ENCODE measurements around the gene MARCHF10. TPM values are rescaled to one million over a fixed set of nuclear protein-coding genes. Genes with fewer than 3 reads are reported as not detected.
A peak's percentile ranks its signal among the peaks of the same experiment; 100 is the strongest.

Gene MARCHF10
- total RNA-seq, 4 donors from 2014 or later = under 0.01 to 0.41 (median 0.18) TPM; not detected in 1

DNA sequence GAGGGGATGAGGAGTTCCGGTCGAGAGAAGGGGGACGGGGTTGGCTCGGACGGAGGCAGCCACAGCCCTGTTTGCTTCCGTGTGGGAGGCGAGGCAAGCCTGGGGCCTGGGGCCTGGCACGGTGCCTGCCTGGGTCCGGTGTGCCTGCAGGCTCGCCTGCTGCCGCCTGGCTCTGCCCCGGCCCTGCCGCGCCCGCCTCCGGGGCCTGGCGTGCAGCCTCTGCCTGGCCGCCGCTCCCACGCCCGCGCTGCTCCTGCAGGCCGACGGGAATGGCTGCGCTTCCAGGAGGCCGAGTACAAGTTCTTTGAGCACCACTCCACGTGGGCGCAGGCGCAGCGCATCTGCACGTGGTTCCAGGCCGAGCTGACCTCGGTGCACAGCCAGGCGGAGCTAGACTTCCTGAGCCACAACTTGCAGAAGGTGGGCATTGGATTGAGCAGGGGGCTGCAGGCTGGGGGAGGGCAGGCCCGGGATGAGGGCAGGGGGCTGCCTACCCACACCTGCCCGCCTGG lies 127.5 kb downstream of the MARCHF10 start:
- Histone ChIP-seq H3K9me3 (no peaks in the 10 kb centered on the region), H3K36me3 (no peaks in the 10 kb centered on the region), H3K4me3 (no peak overlapping the region), H3K4me1 (no peaks in the 10 kb centered on the region), H3K27ac (peak overlapping the region in 1 of 2 donors; percentile 43), H3K27me3 (no peaks in the 10 kb centered on the region)
- DNase-seq = peak; percentile 71 to 73
- intact Hi-C loops (cut with DNase I; ENCODE audit: low total_unique reads) = no loop called here
- TF ChIP-seq POLR2A (IDR thresholded peaks at IDR 0.05) = peak in 1 of 2 donors; percentile 24
- TF ChIP-seq, protein P1, sequence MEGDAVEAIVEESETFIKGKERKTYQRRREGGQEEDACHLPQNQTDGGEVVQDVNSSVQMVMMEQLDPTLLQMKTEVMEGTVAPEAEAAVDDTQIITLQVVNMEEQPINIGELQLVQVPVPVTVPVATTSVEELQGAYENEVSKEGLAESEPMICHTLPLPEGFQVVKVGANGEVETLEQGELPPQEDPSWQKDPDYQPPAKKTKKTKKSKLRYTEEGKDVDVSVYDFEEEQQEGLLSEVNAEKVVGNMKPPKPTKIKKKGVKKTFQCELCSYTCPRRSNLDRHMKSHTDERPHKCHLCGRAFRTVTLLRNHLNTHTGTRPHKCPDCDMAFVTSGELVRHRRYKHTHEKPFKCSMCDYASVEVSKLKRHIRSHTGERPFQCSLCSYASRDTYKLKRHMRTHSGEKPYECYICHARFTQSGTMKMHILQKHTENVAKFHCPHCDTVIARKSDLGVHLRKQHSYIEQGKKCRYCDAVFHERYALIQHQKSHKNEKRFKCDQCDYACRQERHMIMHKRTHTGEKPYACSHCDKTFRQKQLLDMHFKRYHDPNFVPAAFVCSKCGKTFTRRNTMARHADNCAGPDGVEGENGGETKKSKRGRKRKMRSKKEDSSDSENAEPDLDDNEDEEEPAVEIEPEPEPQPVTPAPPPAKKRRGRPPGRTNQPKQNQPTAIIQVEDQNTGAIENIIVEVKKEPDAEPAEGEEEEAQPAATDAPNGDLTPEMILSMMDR (IDR thresholded peaks at IDR 0.05) = peak in 2 of 4 experiments; percentile 46 to 50

DNA sequence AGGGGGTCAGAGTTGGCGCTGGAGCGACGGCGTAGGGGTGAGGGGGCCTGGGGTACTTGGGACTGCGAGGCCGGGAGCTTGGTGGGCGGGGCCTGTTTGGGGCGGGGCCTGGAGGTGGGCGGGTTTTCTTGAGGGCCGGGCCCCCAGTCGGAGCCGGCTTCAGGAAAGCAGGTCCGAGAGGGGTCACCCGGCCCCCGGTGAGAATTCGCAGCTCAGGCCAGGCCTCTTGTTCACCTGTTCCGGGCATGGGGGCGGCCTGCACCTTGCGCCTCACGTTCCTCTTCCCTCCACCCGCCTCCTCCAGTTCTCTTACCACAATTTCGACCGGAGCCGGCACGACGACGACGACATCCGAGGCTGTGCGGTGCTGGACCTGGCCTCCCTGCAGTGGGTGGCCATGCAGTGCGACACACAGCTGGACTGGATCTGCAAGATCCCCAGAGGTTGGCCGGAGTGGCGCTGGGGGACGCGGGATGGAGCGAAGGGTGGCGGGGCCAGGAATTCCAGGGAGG lies 128.2 kb downstream of the MARCHF10 start:
- no peak overlapping the region for H3K4me3 ChIP-seq
- TF ChIP-seq POLR2A (IDR thresholded peaks at IDR 0.05) = no peak
- TF ChIP-seq, protein P1 (IDR thresholded peaks at IDR 0.05) = no peak
- H3K36me3 ChIP-seq = no peaks in the 10 kb centered on the region
- no peaks in the 10 kb centered on the region for H3K27me3 ChIP-seq
- peak overlapping the region in 1 of 2 donors; percentile 43 for H3K27ac ChIP-seq
- peaks cover 0 to 4% of the 10 kb centered on the region in 2 donors for H3K4me1 ChIP-seq
- intact Hi-C loops (cut with DNase I; ENCODE audit: low total_unique reads) = no loop called here
- no peak for DNase-seq
- no peaks in the 10 kb centered on the region for H3K9me3 ChIP-seq

DNA sequence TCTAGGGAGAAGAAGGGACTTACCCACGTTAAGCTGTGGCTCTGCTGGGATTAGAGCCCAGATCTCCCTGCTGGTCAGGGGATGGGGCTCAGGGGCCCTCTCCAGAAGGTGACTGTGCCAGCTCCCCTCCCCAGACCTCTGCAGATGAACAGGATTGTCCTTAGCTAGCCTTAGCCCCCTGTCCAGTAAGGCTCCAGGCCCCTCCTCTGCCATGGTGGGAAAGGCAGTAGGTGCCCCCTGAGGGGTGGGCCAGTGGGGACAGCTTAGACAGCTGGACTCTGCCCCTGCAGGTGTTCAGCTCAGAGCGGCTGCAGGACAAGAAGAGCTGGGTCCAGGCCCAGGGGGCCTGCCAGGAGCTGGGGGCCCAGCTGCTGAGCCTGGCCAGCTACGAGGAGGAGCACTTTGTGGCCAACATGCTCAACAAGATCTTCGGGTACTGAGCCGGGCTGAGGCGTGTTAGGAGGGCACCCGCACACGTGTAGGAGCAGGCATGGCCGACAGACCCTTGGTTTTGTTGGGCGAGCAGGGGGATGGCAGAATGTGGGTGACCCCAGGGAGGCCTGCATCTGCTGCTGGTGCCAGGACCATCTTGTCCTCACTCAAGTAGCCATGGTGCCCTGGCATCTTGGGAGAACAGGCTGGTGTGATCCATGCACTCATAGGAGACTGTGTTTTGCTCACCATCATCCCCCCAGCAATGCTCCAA lies 129.7 kb downstream of the MARCHF10 start:
- Histone ChIP-seq H3K9me3 (no peaks in the 10 kb centered on the region), H3K4me3 (no peak overlapping the region), H3K36me3 (no peaks in the 10 kb centered on the region), H3K27me3 (no peaks in the 10 kb centered on the region), H3K4me1 (peaks cover 0 to 7% of the 10 kb centered on the region in 2 donors), H3K27ac (no peak overlapping the region)
- DNase-seq = no peak
- intact Hi-C loops (cut with DNase I; ENCODE audit: low total_unique reads) = no loop called here
- no peak for TF ChIP-seq POLR2A (IDR thresholded peaks at IDR 0.05)
- TF ChIP-seq, protein P1 (IDR thresholded peaks at IDR 0.05) = no peak

DNA sequence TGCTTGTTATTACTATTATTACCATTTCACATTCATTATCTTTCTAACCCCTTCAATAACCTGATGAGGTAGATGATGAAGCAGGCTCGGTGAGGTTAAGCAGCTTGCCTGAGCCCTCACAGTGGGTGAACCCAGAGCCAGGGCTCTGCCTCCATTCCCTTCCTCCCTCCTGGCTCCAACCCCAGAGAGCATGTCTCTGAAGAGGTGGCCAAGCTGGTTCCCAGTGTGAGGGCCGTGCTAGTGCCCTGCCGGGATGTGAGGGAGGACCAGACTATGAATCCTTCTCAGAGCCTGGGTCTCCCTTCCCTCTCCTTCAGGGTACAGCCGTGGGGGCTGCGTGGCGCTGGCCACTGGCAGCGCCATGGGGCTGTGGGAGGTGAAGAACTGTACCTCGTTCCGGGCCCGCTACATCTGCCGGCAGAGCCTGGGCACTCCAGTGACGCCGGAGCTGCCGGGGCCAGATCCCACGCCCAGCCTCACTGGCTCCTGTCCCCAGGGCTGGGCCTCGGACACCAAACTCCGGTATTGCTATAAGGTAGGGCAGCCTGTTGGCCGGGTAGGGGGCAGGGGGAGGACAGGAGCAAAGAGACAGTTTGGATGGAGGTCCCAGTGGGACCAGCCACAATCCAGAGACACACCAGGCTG lies 131.0 kb downstream of the MARCHF10 start:
- no peak for TF ChIP-seq POLR2A (IDR thresholded peaks at IDR 0.05)
- TF ChIP-seq, protein P1 (IDR thresholded peaks at IDR 0.05) = no peak
- Histone ChIP-seq H3K4me3 (no peak overlapping the region), H3K9me3 (no peaks in the 10 kb centered on the region), H3K36me3 (no peaks in the 10 kb centered on the region), H3K27me3 (no peaks in the 10 kb centered on the region), H3K4me1 (peaks cover 0 to 7% of the 10 kb centered on the region in 2 donors), H3K27ac (no peak overlapping the region)
- no peak for DNase-seq
- intact Hi-C loops (cut with DNase I; ENCODE audit: low total_unique reads) = no loop called here
